Fibroblast of pulmonary artery (primary cell): ENCODE measurements around the gene KANK3.

Experiments
- DNase-seq: peaks from one replicate; pipeline ENCODE4 v3.0.0-alpha.2; 2010; ENCODE audit warnings: low read depth
- H3K4me3 ChIP-seq: replicated peaks from 2 replicates; pipeline ENCODE4 v1.5.1; 2011; ENCODE audit warnings: low read depth, mild to moderate bottlenecking, control low read depth, low read length, moderate library complexity
- TF ChIP-seq, protein P1 (sequence below): IDR thresholded peaks from 2 replicates; pipeline ENCODE4 v1.5.1; 2011; ENCODE audit warnings: mild to moderate bottlenecking, control low read depth, low read length, inconsistent platforms; ENCODE audit errors: missing control alignments

The KANK3 gene

DNA sequence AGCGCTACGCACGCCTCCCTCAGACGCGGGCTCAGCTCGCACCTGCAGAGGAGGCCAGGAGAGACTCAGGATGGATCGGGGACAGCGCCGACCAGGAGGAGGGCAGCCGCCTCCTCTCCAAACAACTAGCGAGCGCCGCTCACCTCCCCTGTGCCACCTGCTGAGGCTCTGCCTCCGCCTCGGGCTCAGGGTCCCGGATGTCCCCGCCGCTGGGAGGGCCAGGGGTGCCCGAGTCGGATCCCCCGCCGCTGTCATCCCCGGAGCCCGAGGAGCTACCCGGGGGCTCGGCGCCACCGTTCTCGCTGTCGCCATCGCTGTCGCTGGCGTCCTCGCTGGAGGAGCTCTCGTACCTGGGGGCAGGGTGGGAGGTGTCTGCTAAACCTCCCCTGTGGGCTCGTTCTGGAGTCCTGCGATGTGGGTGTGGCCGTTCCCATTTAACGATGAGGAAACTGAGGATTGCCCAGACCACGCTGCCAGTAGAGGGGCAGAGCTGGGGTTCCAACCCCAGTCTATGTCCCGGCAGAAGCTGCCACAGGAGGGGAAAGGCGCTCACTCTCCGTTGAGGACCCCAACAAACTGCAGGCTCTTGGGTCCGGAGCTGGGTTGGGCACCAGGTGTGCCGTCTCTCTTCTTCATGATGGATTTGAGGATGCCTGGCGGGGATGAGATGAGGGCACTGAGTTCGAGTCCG lies 9.2 kb downstream of the KANK3 start:
- no peak overlapping the region for H3K4me3 ChIP-seq
- no peak for DNase-seq
- TF ChIP-seq, protein P1, sequence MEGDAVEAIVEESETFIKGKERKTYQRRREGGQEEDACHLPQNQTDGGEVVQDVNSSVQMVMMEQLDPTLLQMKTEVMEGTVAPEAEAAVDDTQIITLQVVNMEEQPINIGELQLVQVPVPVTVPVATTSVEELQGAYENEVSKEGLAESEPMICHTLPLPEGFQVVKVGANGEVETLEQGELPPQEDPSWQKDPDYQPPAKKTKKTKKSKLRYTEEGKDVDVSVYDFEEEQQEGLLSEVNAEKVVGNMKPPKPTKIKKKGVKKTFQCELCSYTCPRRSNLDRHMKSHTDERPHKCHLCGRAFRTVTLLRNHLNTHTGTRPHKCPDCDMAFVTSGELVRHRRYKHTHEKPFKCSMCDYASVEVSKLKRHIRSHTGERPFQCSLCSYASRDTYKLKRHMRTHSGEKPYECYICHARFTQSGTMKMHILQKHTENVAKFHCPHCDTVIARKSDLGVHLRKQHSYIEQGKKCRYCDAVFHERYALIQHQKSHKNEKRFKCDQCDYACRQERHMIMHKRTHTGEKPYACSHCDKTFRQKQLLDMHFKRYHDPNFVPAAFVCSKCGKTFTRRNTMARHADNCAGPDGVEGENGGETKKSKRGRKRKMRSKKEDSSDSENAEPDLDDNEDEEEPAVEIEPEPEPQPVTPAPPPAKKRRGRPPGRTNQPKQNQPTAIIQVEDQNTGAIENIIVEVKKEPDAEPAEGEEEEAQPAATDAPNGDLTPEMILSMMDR: no peak

DNA sequence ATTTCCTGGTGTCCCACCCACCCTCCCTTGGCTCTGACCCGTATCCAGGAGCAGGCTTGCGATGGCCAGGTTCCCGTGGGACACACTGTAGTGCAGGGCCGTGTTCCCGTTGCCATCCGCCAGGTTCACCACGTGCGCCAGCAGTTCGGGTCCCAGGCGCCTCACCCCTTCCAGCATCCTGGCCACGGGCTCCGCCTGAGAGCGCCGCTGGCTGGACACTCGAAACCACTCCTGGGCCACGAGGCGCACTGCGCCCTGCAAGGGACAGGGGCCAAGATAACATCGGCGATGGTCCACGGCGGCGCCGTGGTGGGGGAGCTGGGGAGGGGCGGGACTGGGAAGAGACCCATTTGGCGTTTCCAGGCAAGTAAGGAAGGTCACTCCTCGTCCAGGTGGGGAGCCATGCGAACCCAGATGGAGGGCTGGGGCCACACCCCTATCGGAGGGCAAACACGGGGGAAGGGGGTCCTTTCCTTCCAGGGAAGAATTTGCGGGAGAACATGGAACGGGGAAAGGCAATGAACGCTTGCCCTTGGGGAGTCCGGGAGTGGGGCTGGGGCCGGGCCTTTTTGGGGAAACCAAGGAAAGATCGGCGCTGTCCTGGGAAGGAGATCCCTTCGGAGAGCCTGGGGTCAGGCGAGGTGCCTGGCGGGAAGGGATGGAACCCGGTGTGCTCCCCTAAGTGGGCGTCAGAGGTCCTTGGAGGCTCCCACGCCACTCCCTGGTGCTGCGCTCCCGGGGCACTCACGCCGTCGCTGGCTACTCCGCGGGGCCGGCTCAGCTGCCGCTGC lies 9.9 kb downstream of the KANK3 start:
- TF ChIP-seq, protein P1: no peak
- no peak for DNase-seq
- no peak overlapping the region for H3K4me3 ChIP-seq

- H3K4me3 ChIP-seq: no peak overlapping the region
- DNase-seq: no peak
- TF ChIP-seq, protein P1: no peak
Measured at GRCh38 chr19:8331263-8331845, 11.7 kb downstream of the KANK3 start.

DNA sequence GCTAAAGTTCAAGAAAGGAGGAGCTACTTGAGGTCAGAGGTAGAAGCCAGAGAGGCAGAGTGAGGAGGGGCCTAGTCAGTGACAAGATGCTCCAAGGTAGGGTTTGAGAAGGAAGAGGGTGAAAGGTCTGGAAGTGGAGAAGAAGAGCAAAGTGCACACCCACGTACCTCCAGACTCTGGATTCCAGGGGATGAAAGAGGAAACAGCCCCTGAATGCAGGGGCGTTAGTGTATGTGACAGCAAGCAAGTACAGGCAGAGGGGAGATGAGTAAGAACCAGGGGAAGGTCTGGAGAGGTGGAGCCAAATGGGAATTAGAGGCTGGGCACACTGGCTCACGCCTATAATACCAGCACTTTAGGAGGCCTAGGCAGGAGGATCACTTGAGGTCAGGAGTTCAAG lies 13.1 kb downstream of the KANK3 start:
- DNase-seq: no peak
- TF ChIP-seq, protein P1: no peak
- H3K4me3 ChIP-seq: no peak overlapping the region

DNA sequence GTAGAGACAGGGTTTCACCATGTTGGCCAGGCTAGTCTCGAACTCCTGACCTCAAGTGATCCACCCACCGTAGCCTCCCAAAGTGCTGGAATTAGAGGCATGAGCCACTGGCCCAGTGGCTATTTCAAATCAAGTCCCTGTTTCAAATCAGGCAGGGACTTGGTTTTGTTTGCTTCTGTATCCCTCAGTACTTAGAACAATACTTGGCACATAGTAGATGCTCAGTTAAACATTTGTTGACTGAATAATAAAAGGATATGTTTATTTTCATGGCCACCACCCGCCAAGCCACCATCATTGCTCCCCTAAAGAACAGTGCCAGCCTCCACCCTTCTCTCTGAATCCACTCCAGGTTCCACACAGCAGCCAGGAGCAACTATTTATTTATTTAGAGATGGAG lies 17.6 kb downstream of the KANK3 start:
- no peak for DNase-seq
- TF ChIP-seq, protein P1: no peak
- H3K4me3 ChIP-seq: no peak overlapping the region

- TF ChIP-seq, protein P1: no peak
- no peak overlapping the region for H3K4me3 ChIP-seq
- DNase-seq: no peak
Measured at GRCh38 chr19:8324186-8325050, 18.6 kb downstream of the KANK3 start.
